NB4 (cell line): ENCODE results near the gene LARP4B.

Experiments
- DNase-seq: peaks from one replicate; pipeline ENCODE4 v3.0.0; 2010; ENCODE audit warnings: low read depth
- H3K4me3 ChIP-seq: one replicate; pipeline ENCODE4 v1.5.1; 2011; ENCODE audit warnings: mild to moderate bottlenecking, low read depth, low read length, moderate library complexity
- CTCF ChIP-seq: IDR thresholded peaks from one replicate; pipeline ENCODE4 v1.5.1; 2012; ENCODE audit warnings: low read depth, low read length
- MAX ChIP-seq: IDR thresholded peaks from 2 replicates; pipeline ENCODE4 v1.6.1; 2011; ENCODE audit warnings: low read depth, low read length
- MYC ChIP-seq: IDR thresholded peaks from 2 replicates; pipeline ENCODE4 v1.6.1; 2011; ENCODE audit warnings: low read depth, low read length
- POLR2A ChIP-seq: IDR thresholded peaks from 2 replicates; pipeline ENCODE4 v1.6.1; 2011; ENCODE audit warnings: mild to moderate bottlenecking; ENCODE audit not compliant: insufficient read length; ENCODE audit errors: extremely low read depth

LARP4B gene

GRCh38 chr10:896982-897381 lies 34.5 kb downstream of the LARP4B start:
- no peak overlapping the region for H3K4me3 ChIP-seq
- DNase-seq: no peak
- TF ChIP-seq MAX (no peak), POLR2A (no peak), MYC (no peak), CTCF (no peak)

- DNase-seq: no peak
- H3K4me3 ChIP-seq: no peak overlapping the region
- TF ChIP-seq MYC: no peak
- no peak for TF ChIP-seq POLR2A
- TF ChIP-seq MAX: no peak
- TF ChIP-seq CTCF: no peak
Measured at GRCh38 chr10:895324-895723, 36.2 kb downstream of the LARP4B start.

GRCh38 chr10:878895-879294 lies 52.6 kb downstream of the LARP4B start:
- no peak overlapping the region for H3K4me3 ChIP-seq
- no peak for TF ChIP-seq CTCF
- TF ChIP-seq MYC: no peak
- TF ChIP-seq POLR2A: no peak
- no peak for TF ChIP-seq MAX
- DNase-seq: no peak

- DNase-seq: no peak
- TF ChIP-seq CTCF: no peak
- TF ChIP-seq MYC: no peak
- no peak for TF ChIP-seq POLR2A
- no peak for TF ChIP-seq MAX
- no peak overlapping the region for H3K4me3 ChIP-seq
Measured at GRCh38 chr10:878333-878759, 53.2 kb downstream of the LARP4B start.

- DNase-seq: no peak
- TF ChIP-seq POLR2A (no peak), CTCF (no peak), MYC (no peak), MAX (no peak)
- H3K4me3 ChIP-seq: no peak overlapping the region
Measured at GRCh38 chr10:876438-876837, 55.1 kb downstream of the LARP4B start.

- no peak for TF ChIP-seq MAX
- TF ChIP-seq CTCF: no peak
- TF ChIP-seq POLR2A: no peak
- TF ChIP-seq MYC: no peak
- no peak for DNase-seq
- H3K4me3 ChIP-seq: no peak overlapping the region
Measured at GRCh38 chr10:873020-873419, 58.5 kb downstream of the LARP4B start.
